DND-41 (cell line): ENCODE results near the gene PXT1.

ENCODE experiments used
- CTCF ChIP-seq: IDR thresholded peaks from 2 replicates; pipeline ENCODE4 v1.5.1; 2012; ENCODE audit warnings: borderline replicate concordance, low read length, moderate library complexity, mild to moderate bottlenecking; ENCODE audit not compliant: poor library complexity, severe bottlenecking; ENCODE audit errors: extremely low read depth
- EZH2 ChIP-seq: IDR thresholded peaks from 3 replicates; pipeline ENCODE4 v1.6.1; 2012; ENCODE audit warnings: borderline replicate concordance, low read depth, mild to moderate bottlenecking, moderate library complexity, low read length, inconsistent platforms; ENCODE audit not compliant: severe bottlenecking

GRCh38 chr6:36445621-36446020, 3.0 kb upstream of the PXT1 start:
- TF ChIP-seq CTCF: no peak
- no peak for TF ChIP-seq EZH2
